Hepatocyte (in vitro differentiated cells): Measurements from ENCODE around the gene DGKD. TPM values are rescaled to one million over a fixed set of nuclear protein-coding genes. Genes with fewer than 3 reads are reported as not detected.

ENCODE experiments used
- DNase-seq: peaks from one replicate; pipeline ENCODE4 v3.0.0-alpha.2; 2016; ENCODE audit warnings: low spot score
- H2AFZ ChIP-seq: fragments of 200-600 bp; sonication (generic); 2 replicates; pipeline ENCODE4 v1.6.0; 2016; ENCODE audit warnings: antibody characterized with exemption, mild to moderate bottlenecking
- H3K27ac ChIP-seq: fragments of 200-600 bp; sonication (generic); 2 replicates; pipeline ENCODE4 v1.5.1; 2016; ENCODE audit warnings: mild to moderate bottlenecking
- H3K27me3 ChIP-seq: fragments of 200-600 bp; sonication (generic); 2 replicates; pipeline ENCODE4 v1.6.1; 2016
- H3K36me3 ChIP-seq: fragments of 200-600 bp; sonication (generic); replicated peaks from 2 replicates; pipeline ENCODE4 v1.5.1; 2016; ENCODE audit warnings: low read depth; ENCODE audit not compliant: insufficient read depth
- H3K4me1 ChIP-seq: fragments of 200-600 bp; sonication (generic); 2 replicates; pipeline ENCODE4 v1.5.1; 2016; ENCODE audit warnings: mild to moderate bottlenecking, moderate library complexity; ENCODE audit not compliant: insufficient read depth
- H3K4me2 ChIP-seq: fragments of 200-600 bp; sonication (generic); 2 replicates; pipeline ENCODE4 v1.6.0; 2016
- H3K4me3 ChIP-seq: fragments of 200-600 bp; sonication (generic); 2 replicates; pipeline ENCODE4 v1.5.1; 2016; ENCODE audit warnings: mild to moderate bottlenecking
- H3K79me2 ChIP-seq: fragments of 200-600 bp; sonication (generic); 2 replicates; pipeline ENCODE4 v1.6.0; 2017; ENCODE audit warnings: mild to moderate bottlenecking
- H3K9me2 ChIP-seq: fragments of 200-600 bp; sonication (generic); replicated peaks from 2 replicates; pipeline ENCODE4 v1.6.0; 2017; ENCODE audit warnings: mild to moderate bottlenecking; ENCODE audit not compliant: insufficient read depth
- H3K9me3 ChIP-seq: fragments of 200-600 bp; sonication (generic); 2 replicates; pipeline ENCODE4 v1.5.1; 2016; ENCODE audit warnings: low read depth, mild to moderate bottlenecking
- H4K20me1 ChIP-seq: fragments of 200-600 bp; sonication (generic); 2 replicates; pipeline ENCODE4 v1.6.0; 2016; ENCODE audit warnings: mild to moderate bottlenecking; ENCODE audit not compliant: insufficient read depth, poor library complexity, severe bottlenecking
- CTCF ChIP-seq: fragments of 200-600 bp; sonication (generic); IDR thresholded peaks from 2 replicates; pipeline ENCODE4 v1.5.1; 2016; ENCODE audit warnings: antibody characterized with exemption, mild to moderate bottlenecking; ENCODE audit not compliant: poor library complexity
- EZH2 ChIP-seq: fragments of 200-600 bp; sonication (generic); IDR thresholded peaks from 2 replicates; pipeline ENCODE4 v1.6.1; 2016; ENCODE audit warnings: antibody characterized with exemption, mild to moderate bottlenecking, borderline replicate concordance
- EZH2phosphoT487 ChIP-seq: fragments of 200-600 bp; sonication (generic); IDR thresholded peaks from one replicate; pipeline ENCODE4 v1.6.1; 2018; ENCODE audit warnings: antibody characterized with exemption, mild to moderate bottlenecking, low read depth, moderate library complexity; ENCODE audit not compliant: unreplicated experiment, severe bottlenecking
- WGBS: methylation state at CpG from one replicate; pipeline ENCODE4 v1.1.6; 2016; ENCODE audit warnings: low lambda C conversion rate; ENCODE audit errors: missing lambda C conversion rate; 5-methylcytosine and 5-hydroxymethylcytosine counted together
- polyA plus RNA-seq: library from polyadenylated mRNA; unstranded; fragments of >200 nt; fragmentation: Nextera tagmentation; extraction: Ambion mirVana; gene quantifications from 2 replicates; pipeline ENCODE4 v1.2.1, GENCODE V29; 2016
- total RNA-seq: library from RNA; depleted of rRNA; stranded (reverse); fragments of >200 nt; gene quantifications from 2 replicates; pipeline ENCODE4 v1.2.3, GENCODE V29; 2014

Gene DGKD
- total and polyA plus RNA-seq, 2 experiments from 2014 or later = 14.2 to 14.3 TPM

GRCh38 chr2:233418052-233418760 lies 63.9 kb downstream of the DGKD start:
- Histone ChIP-seq H3K27me3 (no peaks in the 10 kb centered on the region), H3K4me3 (no peak overlapping the region), H3K4me1 (peaks cover 30% of the 10 kb centered on the region), H3K4me2 (no peak overlapping the region), H3K36me3 (no peaks in the 10 kb centered on the region), H3K9me2 (no peaks in the 10 kb centered on the region), H3K79me2 (peaks cover 31% of the 10 kb centered on the region), H3K27ac (no peak overlapping the region), H4K20me1 (no peaks in the 10 kb centered on the region), H3K9me3 (no peaks in the 10 kb centered on the region), H2AFZ (no peak overlapping the region)
- 87% methylated on average over 3 of the region's 3 CpGs for WGBS
- no peak for DNase-seq
- TF ChIP-seq EZH2phosphoT487 (no peak), CTCF (no peak), EZH2 (no peak)

- H3K36me3 ChIP-seq = no peaks in the 10 kb centered on the region
- no peak overlapping the region for H2AFZ ChIP-seq
- peaks cover 37% of the 10 kb centered on the region for H3K4me1 ChIP-seq
- no peaks in the 10 kb centered on the region for H3K9me3 ChIP-seq
- peak overlapping the region; percentile 95 for H3K27ac ChIP-seq
- no peaks in the 10 kb centered on the region for H3K9me2 ChIP-seq
- H3K4me3 ChIP-seq = no peak overlapping the region
- peaks cover 26% of the 10 kb centered on the region for H3K79me2 ChIP-seq
- H3K4me2 ChIP-seq = no peak overlapping the region
- DNase-seq = no peak
- no peak for TF ChIP-seq EZH2
- TF ChIP-seq CTCF = no peak
- no peak for TF ChIP-seq EZH2phosphoT487
- WGBS = 91% methylated on average over 18 of the region's 19 CpGs
- H3K27me3 ChIP-seq = no peaks in the 10 kb centered on the region
- H4K20me1 ChIP-seq = no peaks in the 10 kb centered on the region
Observed at GRCh38 chr2:233418761-233419546, 64.7 kb downstream of the DGKD start.

GRCh38 chr2:233419602-233420391 lies 65.5 kb downstream of the DGKD start:
- no peaks in the 10 kb centered on the region for H3K9me3 ChIP-seq
- no peaks in the 10 kb centered on the region for H3K9me2 ChIP-seq
- TF ChIP-seq EZH2phosphoT487 (no peak), EZH2 (no peak), CTCF (no peak)
- H2AFZ ChIP-seq = no peak overlapping the region
- H4K20me1 ChIP-seq = no peaks in the 10 kb centered on the region
- DNase-seq = no peak
- H3K4me2 ChIP-seq = no peak overlapping the region
- peaks cover 31% of the 10 kb centered on the region for H3K79me2 ChIP-seq
- H3K27ac ChIP-seq = peak overlapping the region; percentile 95
- WGBS = 52% methylated on average over 10 of the region's 10 CpGs
- no peak overlapping the region for H3K4me3 ChIP-seq
- no peaks in the 10 kb centered on the region for H3K27me3 ChIP-seq
- H3K4me1 ChIP-seq = peaks cover 37% of the 10 kb centered on the region
- H3K36me3 ChIP-seq = no peaks in the 10 kb centered on the region
